D721Med (cell line): ENCODE data around the gene KRTAP10-12.

ENCODE experiments used
- DNase-seq: peaks from one replicate; pipeline ENCODE4 v3.0.0; 2011; ENCODE audit warnings: low spot score; ENCODE audit not compliant: insufficient read length
- FAIRE-seq: peaks from 2 replicates; lab custom pipeline; 2011; peaks lifted over from hg19 to GRCh38; lab: Jason Lieb, UNC
- CTCF ChIP-seq: IDR thresholded peaks from 2 replicates; pipeline ENCODE4 v1.5.1; 2012; ENCODE audit warnings: mild to moderate bottlenecking, control low read depth; ENCODE audit not compliant: insufficient read depth; ENCODE audit errors: missing control alignments

The KRTAP10-12 gene

GRCh38 chr21:44718571-44718970 is 21.6 kb downstream of the KRTAP10-12 start:
- no peak for FAIRE-seq
- TF ChIP-seq CTCF = no peak
- DNase-seq = no peak

- FAIRE-seq = no peak
- no peak for DNase-seq
- TF ChIP-seq CTCF = no peak
Observed at GRCh38 chr21:44720170-44720569, 23.2 kb downstream of the KRTAP10-12 start.

- FAIRE-seq (no peak), DNase-seq (no peak)
- TF ChIP-seq CTCF = no peak
Observed at GRCh38 chr21:44722731-44723130, 25.8 kb downstream of the KRTAP10-12 start.

DNA sequence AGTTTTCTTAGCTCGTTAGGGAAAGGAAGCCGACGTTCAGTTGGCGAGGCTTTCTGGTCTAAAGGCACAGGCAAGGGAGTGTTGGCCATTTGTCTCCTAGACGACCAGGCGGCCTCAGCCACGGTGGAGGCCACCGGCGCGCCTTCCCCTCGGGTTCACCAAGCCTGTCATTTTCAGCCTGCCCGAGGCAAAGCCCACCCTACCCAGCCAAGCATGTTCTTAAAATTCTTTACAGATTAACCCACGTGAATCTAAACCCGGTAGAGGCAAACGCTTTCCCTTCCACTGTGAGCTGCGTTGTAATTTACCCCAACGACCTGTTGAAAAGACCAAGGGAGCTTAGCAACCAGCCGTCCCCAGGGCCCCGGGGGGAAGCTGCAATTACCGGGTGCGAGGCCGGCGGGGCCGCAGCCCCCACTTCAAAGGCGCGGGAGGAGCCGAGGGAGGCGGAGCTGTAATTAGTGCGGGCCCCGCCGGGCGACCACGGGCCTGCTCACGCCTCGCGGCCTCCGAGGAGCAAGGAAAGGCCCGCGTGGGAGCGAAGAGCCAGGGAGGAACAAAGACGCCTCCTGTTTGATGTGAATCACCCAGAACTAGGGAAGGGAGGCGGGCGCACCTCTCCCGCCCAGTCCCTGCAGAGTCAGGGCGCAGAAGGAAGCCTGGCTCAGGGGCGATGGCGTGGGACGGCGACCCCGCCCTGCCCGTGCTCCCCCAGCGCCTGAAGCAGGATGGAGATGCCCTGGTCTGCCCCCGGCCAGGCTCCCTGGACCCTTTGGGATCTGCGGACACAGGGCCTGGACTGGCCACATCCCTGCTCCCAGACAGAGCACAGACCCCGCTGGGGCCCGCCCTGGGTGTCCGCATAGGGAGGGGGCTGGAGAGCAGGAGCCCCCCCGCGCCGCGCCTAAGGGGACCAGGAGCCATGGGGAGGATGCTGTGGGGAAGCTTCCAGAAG is 26.5 kb downstream of the KRTAP10-12 start:
- no peak for TF ChIP-seq CTCF
- no peak for DNase-seq
- FAIRE-seq = no peak

DNA sequence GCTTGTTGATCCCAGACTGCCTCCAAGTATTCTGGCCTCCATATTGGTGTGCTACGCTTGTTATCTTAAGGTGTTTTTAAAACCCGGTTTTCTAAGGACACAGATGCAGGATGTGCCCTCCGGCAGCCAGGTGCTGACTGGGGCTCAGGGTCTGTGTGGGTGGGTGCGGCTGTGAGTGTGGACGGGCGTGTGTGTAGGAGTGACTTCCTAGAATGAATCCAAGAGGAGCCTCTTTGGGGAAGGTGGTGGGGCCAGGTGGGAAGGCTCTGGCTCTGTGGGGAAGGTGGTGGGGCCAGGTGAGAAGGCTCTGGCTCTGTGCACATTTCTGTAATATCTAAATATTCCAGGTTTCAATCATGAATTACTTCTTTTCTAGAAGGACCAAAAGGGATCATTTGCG is 27.2 kb downstream of the KRTAP10-12 start:
- no peak for TF ChIP-seq CTCF
- no peak for FAIRE-seq

DNA sequence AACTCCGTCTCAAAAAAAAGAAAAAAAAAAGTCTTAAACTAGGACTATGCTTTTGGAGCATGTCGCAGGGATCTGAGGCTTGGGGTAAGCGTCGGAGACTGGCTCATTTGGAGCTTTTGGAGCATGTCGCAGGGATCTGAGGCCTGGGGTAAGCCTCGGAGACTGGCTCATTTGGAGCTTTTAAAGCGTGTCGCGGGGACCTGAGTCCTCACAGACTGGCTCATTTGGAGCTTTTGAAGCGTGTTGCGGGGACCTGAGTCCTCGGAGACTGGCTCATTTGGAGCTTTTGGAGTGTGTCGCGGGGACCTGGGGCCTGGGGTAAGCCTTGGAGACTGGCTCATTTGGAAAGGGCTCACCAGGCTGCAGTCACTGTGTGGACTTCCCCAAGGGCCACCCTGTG is 28.0 kb downstream of the KRTAP10-12 start:
- DNase-seq (no peak), FAIRE-seq (no peak)
- no peak for TF ChIP-seq CTCF

More for the DNA sequence above, 27.2 kb downstream of the KRTAP10-12 start:
- no peak for DNase-seq

GRCh38 chr21:44726826-44727225 is 29.9 kb downstream of the KRTAP10-12 start:
- no peak for TF ChIP-seq CTCF
- FAIRE-seq = no peak
- DNase-seq = no peak
